Subcutaneous adipose tissue (tissue), 4 donors: ENCODE measurements around the gene UNCX. TPM values are rescaled to one million over a fixed set of nuclear protein-coding genes. Genes with fewer than 3 reads are reported as not detected.

ENCODE experiments used
- total RNA-seq, 4 donors: library from RNA; depleted of rRNA; stranded (reverse); fragments of >200 nt; gene quantifications; one replicate each; pipeline ENCODE4 v1.1.0, GENCODE V29; 2016
- TF ChIP-seq, protein P1 (sequence below): fragments of 450-650 bp; IDR thresholded peaks from one replicate; pipeline ENCODE4 v1.5.1; 2016; ENCODE audit warnings: low read depth, mild to moderate bottlenecking, control low read depth, antibody characterized with exemption, moderate library complexity

Gene UNCX
- total RNA-seq, 4 donors from 2014 or later: not detected

GRCh38 chr7:1283941-1284742 is 51.5 kb downstream of the UNCX start:
- TF ChIP-seq, protein P1, sequence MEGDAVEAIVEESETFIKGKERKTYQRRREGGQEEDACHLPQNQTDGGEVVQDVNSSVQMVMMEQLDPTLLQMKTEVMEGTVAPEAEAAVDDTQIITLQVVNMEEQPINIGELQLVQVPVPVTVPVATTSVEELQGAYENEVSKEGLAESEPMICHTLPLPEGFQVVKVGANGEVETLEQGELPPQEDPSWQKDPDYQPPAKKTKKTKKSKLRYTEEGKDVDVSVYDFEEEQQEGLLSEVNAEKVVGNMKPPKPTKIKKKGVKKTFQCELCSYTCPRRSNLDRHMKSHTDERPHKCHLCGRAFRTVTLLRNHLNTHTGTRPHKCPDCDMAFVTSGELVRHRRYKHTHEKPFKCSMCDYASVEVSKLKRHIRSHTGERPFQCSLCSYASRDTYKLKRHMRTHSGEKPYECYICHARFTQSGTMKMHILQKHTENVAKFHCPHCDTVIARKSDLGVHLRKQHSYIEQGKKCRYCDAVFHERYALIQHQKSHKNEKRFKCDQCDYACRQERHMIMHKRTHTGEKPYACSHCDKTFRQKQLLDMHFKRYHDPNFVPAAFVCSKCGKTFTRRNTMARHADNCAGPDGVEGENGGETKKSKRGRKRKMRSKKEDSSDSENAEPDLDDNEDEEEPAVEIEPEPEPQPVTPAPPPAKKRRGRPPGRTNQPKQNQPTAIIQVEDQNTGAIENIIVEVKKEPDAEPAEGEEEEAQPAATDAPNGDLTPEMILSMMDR: no peak

DNA sequence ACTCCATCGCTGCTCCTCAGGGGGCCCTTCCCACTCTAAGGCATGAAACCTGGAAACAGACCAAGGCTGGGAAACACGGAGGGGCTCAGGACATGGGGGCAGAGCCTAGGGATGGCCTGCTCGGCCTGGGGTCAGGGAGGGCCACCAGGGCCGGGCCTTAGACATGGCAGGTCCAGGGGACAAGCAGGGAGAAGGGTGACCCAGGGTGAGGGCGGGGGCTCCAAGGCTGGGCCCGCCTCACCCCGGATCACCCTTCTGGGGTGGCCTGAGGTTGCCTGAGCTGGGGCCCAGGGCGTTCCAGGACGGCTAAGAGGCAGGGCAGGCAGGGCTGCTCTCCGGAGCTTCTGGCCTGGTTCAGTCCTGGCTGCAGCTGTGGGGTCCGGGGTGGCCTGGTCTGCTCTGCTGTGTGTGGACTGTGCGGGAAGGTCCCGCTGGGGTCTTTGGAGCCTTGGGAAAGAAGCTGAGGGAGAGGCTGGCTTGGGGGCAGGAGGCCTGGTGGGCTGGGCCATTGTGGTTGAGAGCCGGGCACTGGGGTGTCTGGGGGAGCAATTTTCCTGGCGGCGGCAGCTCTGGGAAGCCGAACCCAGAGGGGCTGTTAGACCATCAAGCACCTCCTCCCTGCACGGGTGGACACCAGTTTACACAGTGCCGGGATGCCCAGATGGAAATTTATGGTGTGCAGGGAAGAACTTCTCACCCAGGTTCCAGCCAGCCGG is 52.2 kb downstream of the UNCX start:
- TF ChIP-seq, protein P1: no peak

- TF ChIP-seq, protein P1: no peak
Measured at GRCh38 chr7:1285556-1286301, 53.1 kb downstream of the UNCX start.

Other genes with a start within 250 kb of the UNCX start
- not detected for gene CYP2W1, start 249.7 kb upstream of the UNCX start, total RNA-seq
- gene GPR146, start 188.3 kb upstream of the UNCX start, total RNA-seq: 100 to 1,000 TPM in 1 of 4 donors, 10 to 100 TPM in 3; 44.0 to 145 (median 61.4) TPM
- gene GPER1, start 144.8 kb upstream of the UNCX start, total RNA-seq: 1 to 10 TPM; 4.2 to 8.9 (median 6.0) TPM
- 10 to 100 TPM; 23.9 to 29.2 (median 26.7) TPM for gene ZFAND2A, start 72.7 kb upstream of the UNCX start, total RNA-seq
- 1 to 10 TPM; 1.5 to 5.3 (median 4.1) TPM for gene MICALL2, start 226.6 kb downstream of the UNCX start, total RNA-seq